ENCODE data around the gene THRAP3. TPM values are rescaled to one million over a fixed set of nuclear protein-coding genes. Genes with fewer than 3 reads are reported as not detected.

Gene THRAP3
- total RNA-seq, 1 experiment from 2014 or later = 64.4 TPM

DNA sequence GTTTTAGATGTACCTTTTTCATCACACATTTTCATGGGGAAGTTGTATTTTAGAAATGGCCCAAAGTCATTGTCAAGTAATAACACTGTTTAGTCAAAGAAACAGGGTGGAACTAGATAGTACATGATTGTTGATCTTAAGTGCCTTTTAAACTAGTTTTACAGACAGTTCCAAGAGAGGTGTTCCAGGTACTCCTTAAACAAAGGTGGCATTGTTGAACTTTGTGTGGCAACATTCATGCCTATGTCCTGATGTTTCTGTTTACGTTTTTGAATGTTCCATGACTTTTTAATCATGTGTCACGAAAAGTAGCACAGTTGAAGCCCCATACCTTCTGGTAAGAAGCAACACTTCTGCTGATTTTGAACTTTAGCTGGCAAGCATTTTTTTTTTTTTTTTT lies 72.8 kb downstream of the THRAP3 start:
- peak; percentile 30 for DNase-seq (ENCODE audit: low spot score)

DNA sequence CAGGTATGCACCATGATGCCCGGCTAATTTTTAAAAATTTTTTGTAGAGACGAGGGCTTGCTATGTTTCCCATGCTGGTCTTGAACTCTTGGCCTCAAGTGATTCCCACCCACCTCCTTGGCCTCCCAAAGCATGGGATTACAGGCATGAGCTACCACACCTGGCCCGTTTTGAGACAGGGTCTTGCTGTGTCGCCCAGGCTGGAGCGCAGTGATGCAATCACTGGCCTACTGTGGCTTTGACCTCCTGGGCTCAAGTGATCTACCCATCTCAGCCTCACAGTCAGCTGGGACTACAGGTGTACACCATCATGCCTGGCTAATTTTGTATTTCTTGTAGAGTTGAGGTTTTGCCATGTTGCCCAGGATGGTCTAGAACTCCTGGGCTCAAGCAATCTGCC lies 74.4 kb downstream of the THRAP3 start:
- no peak for DNase-seq (ENCODE audit: low spot score)

DNA sequence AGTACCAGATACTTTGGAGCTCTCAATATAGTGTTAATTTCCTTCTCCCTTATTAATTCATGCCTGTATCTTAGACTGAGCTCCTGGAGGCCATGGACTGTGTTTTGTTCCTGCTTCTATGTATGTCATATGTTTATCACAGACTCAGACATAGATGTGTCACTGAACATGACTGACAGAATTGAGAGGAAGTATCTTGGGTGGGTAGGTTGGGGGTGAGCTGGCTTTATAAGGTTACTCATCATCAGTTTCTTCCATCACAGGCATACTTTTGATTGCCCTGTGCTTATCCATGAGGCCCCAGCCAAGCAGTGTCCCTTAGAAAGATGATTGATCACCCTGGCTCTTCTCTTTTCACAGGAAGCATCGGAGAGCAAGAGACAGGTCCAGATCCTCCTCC lies 76.3 kb downstream of the THRAP3 start:
- DNase-seq (ENCODE audit: low spot score) = no peak

DNA sequence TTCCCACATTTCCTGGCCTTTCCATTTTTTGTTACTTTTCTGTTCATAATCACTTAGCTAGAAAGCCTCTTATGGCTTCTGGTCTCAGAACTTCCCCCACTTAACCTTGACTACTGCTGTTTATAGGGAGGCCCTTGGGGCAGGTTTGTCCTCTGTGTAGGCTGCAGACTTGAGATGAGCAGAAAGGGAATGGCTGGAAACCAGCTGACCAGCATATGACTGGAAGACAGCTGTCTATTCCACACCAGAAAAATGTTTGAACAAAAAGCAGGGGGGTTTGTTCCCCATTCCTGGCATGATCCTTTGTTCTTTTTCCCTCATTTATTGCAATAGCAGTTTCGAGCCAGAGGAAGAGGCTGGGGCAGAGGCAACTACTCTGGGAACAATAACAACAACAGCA lies 77.0 kb downstream of the THRAP3 start:
- DNase-seq (ENCODE audit: low spot score) = no peak

DNA sequence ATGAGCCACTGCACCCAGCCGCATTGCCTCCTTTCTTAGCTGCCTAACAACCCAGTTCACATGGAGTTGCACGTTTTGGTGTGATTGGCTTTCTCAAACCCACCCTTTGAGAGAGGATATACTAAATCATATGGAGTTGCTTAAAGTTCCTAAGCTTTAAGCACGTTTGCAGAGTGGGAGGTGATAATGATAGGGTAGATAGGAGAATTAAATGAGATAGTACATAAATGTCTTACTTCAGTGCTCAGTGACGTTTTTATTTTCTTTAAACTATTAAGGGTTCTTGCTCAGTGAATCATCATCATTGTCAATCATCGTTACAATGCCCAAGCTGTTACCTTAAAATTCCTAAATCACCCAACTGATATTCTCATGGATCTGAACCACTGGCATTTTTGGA lies 79.0 kb downstream of the THRAP3 start:
- DNase-seq (ENCODE audit: low spot score) = no peak

DNA sequence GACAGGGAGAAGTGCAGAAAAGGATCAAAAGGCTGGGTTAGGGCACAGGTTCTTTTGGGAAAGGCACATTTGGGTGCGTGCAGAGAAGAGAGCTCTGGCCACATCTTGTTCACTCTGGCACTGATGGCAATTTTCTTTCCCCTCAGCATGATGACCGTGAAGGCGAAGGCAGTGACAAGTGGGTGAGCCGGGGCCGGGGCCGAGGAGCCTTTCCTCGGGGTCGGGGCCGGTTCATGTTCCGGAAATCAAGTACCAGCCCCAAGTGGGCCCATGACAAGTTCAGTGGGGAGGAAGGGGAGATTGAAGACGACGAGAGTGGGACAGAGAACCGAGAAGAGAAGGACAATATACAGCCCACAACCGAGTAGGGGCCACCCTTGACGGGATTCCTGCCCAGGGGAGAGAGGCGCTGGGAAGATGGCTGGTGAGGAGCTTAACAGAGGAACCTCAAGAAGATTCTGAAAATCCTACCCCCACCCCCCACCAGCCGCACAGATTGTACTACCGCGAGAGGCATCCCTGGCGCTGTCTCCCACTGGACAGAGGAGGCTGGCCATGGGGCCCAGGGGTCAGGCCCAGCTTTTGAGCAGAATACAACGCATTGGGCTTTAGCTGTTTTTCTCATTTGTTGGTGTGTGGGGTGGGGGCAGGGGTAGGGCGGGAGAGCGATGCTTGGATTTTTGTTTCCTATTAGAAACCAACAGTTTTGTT lies 79.6 kb downstream of the THRAP3 start:
- DNase-seq (ENCODE audit: low spot score) = no peak

DNA sequence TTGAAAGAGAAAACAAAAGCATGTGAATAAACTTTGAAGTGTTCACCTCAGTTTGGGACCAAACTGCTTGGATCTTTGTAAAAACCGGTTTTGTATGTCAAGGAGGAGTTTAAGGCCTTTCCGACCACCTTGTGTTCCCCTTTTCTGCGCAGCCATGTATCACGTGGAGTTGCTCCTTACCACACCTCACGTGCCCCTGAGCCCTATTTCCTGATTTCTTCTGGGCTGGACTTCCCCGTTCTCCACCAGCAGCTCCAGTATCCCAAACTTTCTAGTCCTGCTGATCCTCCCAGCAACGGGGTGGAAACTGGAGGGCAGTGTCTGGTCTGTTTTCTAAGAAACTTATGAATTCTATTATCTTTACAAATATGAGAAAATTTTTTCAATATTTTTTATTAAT lies 80.3 kb downstream of the THRAP3 start:
- no peak for DNase-seq (ENCODE audit: low spot score)

DNA sequence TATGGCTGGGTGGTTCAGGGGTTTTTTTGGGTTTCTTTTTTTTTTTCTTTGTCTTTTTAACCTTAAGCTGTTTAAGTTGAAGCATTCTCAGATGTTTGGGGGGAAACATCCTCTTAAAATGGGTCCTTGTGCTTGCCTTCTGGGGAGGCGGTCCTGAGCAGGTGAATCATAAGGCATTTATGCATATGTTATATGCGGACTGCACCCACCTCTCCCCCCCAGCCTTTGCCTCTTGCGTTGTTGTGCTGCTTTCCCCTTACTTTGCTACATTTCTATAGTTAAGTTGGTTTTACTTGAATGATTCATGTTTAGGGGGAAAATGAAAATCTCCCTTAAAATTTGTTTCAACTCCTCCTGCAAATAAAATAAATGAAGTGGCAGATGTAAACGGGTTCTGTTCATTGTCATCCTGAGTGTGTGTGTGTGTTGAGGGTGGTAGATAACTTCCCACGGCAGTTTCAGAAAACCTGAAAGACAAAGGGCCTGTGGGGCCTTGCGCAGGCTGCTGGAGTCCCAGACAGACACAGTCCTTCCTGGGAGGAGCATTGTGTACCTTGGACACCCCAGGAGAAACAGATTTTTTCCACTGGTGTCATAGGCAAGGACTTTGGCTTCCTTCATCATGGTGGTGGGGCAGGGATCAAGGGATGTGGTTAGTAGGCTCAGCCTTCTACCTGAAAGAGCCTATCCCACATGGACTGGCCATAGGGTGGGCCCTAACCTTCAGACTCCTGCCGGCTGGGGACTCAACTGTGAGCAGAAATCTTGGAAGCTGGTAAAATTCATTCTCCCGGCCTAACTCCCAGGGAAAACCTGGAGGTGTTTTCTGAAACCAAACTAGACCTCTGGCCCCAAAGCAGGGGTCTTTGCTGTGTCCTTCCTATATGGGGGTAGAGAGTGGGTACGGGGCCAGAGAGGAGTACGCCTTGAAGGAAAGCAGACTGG lies 81.0 kb downstream of the THRAP3 start:
- peak; percentile 75 for DNase-seq (ENCODE audit: low spot score)

DNA sequence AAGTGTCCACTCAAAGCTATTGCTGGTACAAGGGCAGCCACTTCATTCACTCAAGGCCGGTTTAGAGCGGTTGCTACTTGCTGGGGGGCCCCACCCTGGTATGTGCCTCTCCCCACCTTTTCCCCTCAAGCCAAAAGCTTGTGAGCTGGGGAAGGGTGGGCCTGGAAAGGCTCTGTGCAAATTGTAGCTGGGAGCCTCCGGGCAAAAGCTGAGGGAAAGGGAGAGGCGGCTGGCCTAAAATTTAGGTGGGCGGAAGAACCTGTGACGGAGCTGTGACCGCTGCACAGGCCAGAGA lies 81.6 kb downstream of the THRAP3 start:
- DNase-seq (ENCODE audit: low spot score) = peak; percentile 50

DNA sequence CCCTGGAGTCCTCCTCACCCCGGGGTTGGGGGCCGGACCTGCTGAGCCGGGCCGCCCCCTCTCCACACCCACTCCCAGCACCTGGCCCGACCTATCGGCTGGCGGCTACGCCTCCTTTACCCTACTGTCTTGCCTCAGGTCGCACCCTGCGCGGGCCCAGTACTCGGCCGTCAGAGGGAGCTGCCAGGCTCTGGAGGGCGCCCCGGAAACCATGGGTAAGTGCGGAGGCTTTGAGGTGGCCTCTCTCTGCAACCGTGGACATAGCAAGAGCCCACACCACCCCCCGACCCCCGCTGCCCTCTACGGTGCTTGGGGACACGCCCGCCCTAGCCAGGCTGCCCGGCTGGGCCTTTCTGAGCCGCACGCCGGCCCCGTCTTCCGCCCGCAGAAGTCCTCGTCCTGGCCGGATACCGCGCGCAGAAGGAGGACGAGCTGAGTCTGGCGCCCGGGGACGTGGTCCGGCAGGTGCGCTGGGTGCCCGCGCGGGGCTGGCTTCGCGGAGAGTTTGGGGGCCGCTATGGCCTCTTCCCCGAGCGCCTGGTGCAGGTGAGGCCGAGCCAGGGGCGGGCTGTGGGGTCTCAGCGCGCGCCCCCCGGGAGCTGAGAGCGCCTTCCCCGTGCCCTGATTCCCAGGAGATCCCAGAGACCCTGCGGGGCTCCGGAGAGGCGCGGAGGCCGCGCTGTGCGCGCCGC lies 82.1 kb downstream of the THRAP3 start, which contains the start of gene SH3D21:
Gene SH3D21, plus strand, starts transcription at position 159 of the 692 bp plus-strand sequence. Its CDS starts 53 bp downstream, at position 212.
- peak; percentile 76 for DNase-seq (ENCODE audit: low spot score)

DNA sequence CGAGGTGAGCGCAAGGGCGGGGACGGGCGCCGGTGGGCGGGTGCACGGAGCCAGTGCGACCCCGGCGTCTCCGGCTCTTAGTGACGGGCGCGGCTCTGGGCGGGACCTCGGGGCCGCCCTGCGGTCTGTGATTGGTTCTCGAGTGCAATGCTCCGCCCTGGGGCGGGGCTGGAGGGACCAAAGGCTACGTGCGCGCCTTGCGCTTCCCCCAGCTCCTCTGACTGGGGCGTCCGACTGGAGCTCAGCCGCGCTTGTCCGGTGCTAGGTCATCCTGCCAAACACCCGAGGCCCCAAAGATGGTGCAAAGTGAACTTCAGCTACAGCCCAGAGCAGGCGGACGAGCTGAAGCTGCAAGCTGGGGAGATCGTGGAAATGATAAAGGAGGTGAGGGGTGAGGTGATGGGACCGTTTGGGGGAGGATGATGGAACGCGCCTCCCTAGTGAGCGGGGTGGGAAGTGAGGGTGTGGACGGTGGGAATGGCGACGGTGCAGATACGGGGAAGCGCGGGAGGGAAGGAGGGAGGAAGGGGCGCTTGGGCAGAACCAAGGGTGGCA lies 82.7 kb downstream of the THRAP3 start:
- peak; percentile 97 for DNase-seq (ENCODE audit: low spot score)

DNA sequence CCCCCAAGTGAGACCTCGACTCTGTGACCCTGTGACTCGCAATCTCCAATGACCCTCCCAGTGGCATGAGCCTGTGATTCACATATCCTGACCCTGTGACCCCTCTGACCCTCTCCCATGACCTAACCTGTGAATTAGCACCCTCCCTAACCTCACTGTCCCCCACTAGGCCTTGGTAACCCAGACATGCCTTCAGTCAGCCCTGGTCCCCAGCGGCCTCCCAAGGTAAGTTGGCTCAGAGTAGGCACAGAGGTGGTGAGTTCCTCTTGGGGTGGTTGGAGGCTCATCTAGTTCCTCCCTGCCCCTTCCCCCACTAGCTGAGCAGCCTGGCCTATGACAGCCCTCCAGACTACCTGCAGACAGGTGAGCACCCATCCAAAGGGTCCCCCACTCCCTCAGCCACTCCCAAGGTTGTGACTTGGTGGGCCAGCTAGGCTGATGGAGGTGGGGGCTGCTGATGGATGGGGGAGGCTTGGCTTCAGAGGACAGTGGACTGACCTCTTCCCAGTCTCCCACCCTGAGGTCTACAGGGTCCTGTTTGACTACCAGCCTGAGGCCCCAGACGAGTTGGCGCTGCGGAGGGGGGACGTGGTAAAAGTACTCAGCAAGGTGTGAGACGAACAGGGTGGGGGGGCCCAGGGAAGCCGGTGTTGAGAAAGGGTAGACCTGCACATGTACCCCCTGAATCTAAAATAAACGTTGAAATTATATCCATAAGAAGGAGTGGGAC lies 83.5 kb downstream of the THRAP3 start:
- no peak for DNase-seq (ENCODE audit: low spot score)

DNA sequence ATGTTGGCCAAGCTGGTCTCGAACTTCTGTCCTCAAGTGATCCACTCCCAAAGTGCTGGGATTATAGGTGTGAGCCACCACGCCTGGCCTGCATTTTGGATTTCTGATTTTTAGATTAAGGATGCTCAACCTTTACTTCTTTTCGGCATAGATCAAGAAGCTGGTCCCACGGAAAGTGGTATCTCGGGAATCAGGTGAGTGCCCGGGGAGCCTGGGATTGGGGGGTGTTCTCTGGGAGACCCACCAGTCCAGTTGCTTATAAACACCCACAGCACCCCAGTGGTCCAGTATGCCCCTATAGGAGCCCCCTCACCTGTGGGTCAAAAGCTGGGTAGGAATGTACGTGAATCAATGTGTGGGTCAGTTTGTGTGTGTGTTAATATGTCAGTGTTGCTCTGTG lies 85.2 kb downstream of the THRAP3 start:
- DNase-seq (ENCODE audit: low spot score) = no peak

DNA sequence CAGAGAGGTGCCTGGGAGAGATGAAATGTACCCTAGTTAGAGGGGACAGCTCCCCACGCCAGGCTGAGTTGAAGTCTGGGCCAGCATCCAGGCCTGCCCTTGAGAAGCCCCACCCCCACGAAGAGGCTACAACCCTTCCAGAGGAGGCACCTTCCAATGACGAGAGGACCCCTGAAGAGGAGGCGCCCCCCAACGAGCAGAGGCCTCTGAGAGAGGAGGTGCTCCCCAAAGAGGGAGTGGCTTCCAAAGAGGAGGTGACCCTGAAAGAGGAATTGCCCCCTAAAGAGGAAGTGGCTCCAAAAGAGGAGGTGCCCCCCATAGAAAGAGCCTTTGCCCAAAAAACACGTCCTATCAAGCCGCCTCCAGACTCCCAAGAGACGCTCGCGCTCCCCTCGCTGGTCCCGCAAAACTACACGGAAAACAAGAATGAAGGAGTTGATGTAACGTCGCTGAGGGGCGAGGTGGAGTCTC lies 96.1 kb downstream of the THRAP3 start:
- no peak for DNase-seq (ENCODE audit: low spot score)

DNA sequence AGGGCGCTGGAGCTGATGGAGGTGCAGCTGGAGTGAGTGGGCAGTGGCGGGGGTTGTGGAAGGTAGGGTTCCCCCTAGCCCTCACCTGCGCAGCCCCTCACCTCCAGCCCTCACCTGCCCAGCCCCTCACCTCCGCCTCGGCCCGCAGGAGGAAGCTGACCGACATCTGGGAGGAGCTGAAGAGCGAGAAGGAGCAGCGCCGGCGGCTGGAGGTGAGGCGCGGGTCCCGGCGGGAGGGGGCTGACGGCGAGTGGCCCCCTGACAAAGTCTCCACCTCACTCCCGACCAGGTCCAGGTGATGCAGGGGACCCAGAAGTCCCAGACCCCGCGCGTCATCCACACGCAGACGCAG lies 96.5 kb downstream of the THRAP3 start:
- DNase-seq (ENCODE audit: low spot score) = no peak

DNA sequence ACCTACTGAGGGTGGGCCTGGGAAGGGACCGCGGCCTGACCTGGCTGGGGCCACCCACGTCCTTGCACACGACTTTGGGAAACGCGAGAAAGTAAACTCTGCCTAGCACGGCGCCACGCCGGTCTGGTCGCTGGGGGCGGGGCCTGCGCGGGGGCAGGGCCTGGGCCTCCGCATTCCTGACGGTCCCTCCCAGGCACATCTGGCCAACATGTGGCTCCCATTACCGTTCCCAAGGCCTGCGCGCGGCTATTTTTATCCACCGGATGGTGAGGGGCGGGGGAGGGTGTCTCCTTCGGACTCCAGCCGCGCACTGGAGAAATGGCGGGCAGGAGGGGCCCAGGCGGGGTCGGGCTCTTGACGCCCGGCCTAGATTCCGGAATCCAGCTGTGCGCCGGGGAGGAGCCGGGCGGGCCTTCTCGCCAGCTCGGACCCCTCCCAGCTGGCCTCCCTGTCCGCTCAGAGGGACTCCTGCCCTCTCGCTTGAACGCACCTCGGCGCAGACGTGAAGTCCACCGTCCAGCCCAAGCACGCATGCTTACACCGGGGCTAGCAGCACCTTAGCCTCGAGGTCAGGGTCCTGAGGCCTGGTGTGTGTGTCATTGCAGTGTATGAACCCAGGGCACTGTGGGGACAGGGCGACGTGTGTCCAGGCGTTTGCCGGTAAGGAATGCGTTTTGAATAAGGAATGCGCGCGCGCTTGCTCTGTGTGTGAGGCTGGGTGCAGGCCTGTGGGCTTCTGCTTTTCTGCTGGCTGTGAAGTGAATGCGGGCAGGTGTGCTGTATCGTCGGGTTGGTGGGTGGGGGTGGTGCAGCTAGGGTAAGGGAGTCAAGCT lies 97.1 kb downstream of the THRAP3 start:
- no peak for DNase-seq (ENCODE audit: low spot score)

DNA sequence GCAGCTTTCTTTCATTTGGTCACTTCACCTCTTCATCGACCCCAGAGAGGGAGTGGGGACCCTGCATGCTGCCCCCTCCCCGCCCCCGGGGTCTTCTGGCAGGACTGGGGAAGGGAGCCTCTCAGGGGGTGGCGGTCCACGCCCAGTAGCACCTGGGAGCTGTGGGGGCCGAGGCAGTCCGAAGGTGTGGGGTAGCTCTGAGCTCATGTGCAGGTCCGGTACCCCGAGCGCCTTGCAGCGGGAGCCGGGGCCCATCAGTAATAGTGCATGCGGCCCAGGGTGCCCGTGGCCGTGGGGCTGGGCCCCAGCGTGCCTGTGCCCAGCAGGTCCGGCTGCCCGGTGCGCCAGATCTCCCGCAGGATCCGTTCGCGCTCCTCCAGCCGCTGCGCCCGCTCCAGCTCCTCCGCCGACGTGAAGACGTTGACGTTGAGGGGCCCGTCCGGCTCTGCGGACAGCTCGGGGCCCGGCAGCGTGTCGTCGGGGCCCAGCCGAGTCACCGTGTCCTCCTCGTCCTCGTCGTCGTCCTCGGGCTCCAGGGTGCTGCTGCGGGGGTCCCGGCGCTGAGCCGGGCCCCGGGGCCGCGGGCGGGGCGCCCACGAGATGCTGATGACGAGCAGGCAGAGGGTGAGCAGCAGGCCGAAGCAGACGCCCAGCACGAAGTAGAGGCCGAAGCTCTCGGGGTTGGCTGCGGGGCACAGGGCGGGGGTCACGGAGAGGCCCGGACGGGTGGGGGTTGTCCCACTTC lies 98.0 kb downstream of the THRAP3 start:
- no peak for DNase-seq (ENCODE audit: low spot score)

DNA sequence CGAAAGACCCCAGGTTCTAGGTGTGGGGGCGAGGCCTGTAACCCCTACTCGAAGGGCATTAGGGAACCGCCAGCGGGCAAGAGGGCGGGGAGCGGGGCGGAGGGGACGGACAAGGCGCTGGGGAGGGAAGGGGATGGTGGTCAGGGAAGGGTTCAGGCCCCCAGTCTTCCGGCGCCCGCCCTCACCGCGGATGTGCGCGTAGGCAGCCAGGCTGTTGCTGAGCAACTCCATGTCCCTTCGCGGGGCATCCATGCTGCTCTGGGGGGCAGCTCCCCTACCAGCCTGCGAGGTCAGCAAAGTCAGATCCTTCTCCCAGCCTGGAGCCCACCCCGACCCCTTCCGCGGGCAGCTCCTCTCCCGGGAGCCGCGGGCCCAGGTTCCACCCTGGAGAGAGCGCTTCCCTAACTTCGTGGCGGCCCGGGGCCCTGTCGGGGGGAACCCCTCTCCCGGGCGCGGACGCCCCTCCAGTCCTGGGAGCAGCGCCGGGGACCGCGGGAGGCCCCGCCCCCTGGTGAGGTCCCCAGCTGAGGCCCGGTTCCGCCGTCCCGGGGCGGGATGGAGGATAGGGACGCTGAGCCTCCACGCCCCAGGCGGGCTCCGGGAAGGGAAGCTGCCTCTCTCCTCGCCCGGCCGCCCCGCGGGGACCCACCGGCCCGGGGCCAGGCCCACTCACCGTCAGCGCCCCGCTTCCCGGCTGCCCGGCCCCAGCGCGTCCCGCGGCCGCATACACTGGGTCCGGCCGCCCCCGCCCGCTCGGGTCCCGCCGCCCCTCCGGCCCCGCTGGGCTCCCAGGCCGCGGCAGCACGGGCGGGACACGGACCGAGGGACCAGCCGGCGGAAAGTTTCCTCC lies 98.8 kb downstream of the THRAP3 start:
- DNase-seq (ENCODE audit: low spot score) = no peak
